Endodermal cell (in vitro differentiated cells): ENCODE results near the gene PODXL2. TPM values are rescaled to one million over a fixed set of nuclear protein-coding genes. Genes with fewer than 3 reads are reported as not detected.

Source experiments
- DNase-seq: peaks from one replicate; pipeline ENCODE4 v3.0.0-alpha.2; 2017
- H3K27ac ChIP-seq: 2 replicates; pipeline ENCODE4 v1.5.1; 2013; ENCODE audit warnings: mild to moderate bottlenecking, low read depth, low read length, moderate library complexity
- H3K27me3 ChIP-seq: 2 replicates; pipeline ENCODE4 v1.6.1; 2013; ENCODE audit warnings: mild to moderate bottlenecking, low read length, moderate library complexity; ENCODE audit not compliant: insufficient read depth, control insufficient read depth, poor library complexity, severe bottlenecking
- H3K36me3 ChIP-seq: 2 replicates; pipeline ENCODE4 v1.7.0; 2013; ENCODE audit warnings: mild to moderate bottlenecking, low read length, moderate library complexity; ENCODE audit not compliant: control insufficient read depth, insufficient read depth
- H3K4me1 ChIP-seq: one replicate; pipeline ENCODE4 v1.7.0; 2013; ENCODE audit warnings: low read length; ENCODE audit not compliant: control insufficient read depth, insufficient read depth
- H3K4me3 ChIP-seq: 2 replicates; pipeline ENCODE4 v1.5.1; 2013; ENCODE audit warnings: mild to moderate bottlenecking, low read length, moderate library complexity
- H3K9ac ChIP-seq: 2 replicates; pipeline ENCODE4 v1.6.1; 2013; ENCODE audit warnings: mild to moderate bottlenecking, low read length, moderate library complexity; ENCODE audit not compliant: poor library complexity, severe bottlenecking; ENCODE audit errors: extremely low read depth
- H3K9me3 ChIP-seq: 2 replicates; pipeline ENCODE4 v1.6.1; 2013; ENCODE audit warnings: mild to moderate bottlenecking, low read length, moderate library complexity; ENCODE audit not compliant: control insufficient read depth
- H3K27ac Mint-ChIP-seq: 2 replicates; pipeline ENCODE4 v1.8.0; 2020; ENCODE audit warnings: mixed read lengths
- H3K27me3 Mint-ChIP-seq: 2 replicates; pipeline ENCODE4 v1.8.0; 2021; ENCODE audit warnings: mild to moderate bottlenecking, mixed read lengths; ENCODE audit not compliant: insufficient read depth
- H3K36me3 Mint-ChIP-seq: 2 replicates; pipeline ENCODE4 v1.8.0; 2020; ENCODE audit warnings: low read depth, mixed read lengths
- H3K4me1 Mint-ChIP-seq: 2 replicates; pipeline ENCODE4 v1.8.0; 2020; ENCODE audit warnings: mixed read lengths
- H3K4me3 Mint-ChIP-seq: 2 replicates; pipeline ENCODE4 v1.8.0; 2020; ENCODE audit warnings: mild to moderate bottlenecking, moderate library complexity, mixed read lengths
- H3K9me3 Mint-ChIP-seq: 2 replicates; pipeline ENCODE4 v1.8.0; 2020; ENCODE audit warnings: mild to moderate bottlenecking, mixed read lengths
- WGBS, 2 experiments: methylation state at CpG; one replicate each; pipeline versions ENCODE4 v1.1.5 to v1.1.7; 2013; ENCODE audit warnings: missing lambda C conversion rate in 2 of 2, mixed read lengths in 1 of 2; ENCODE audit not compliant: insufficient coverage in 1 of 2, insufficient read length in 1 of 2; 5-methylcytosine and 5-hydroxymethylcytosine counted together
- total RNA-seq, 2 donors: library from RNA; stranded (reverse); fragmentation: NEBNext Ultra II Directional in 1 of 2; extraction: Animal tissue kit (Norgen Biotek cat#: 25700) in 1 of 2; gene quantifications; 2 replicates in 1 of 2; 3 replicates in 1 of 2; pipeline ENCODE4 v1.2.1, GENCODE V29; 2021
- TF ChIP-seq, protein P1 (sequence below): fragments of 200-600 bp; sonication (generic); conservative IDR thresholded peaks from 2 replicates; pipeline ENCODE4 v1.5.0; 2021; ENCODE audit warnings: antibody characterized with exemption, mild to moderate bottlenecking

The PODXL2 gene
- total RNA-seq, 2 donors from 2014 or later: 11.8 to 16.5 TPM

DNA sequence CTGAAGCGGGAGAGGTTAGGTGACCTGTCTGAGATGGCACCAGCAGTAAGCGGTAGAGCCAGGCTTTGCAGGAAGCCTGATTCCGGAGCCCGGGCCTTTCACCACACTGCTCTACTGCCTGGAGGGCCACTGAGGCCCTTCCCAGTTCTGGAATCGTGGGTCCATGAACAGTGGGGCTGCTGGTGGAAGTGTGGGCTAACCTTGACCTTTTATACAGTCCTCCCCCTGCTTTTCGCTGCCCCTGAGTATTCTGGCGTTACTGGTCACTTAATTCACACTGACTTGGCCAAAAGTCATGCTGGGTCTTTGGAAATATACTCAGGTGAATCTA lies 41.2 kb downstream of the PODXL2 start:
- Mint-ChIP-seq H3K27ac (no peak overlapping the region), H3K4me3 (no peak overlapping the region), H3K27me3 (peaks cover 14% of the 10 kb centered on the region), H3K9me3 (no peaks in the 10 kb centered on the region), H3K36me3 (no peaks in the 10 kb centered on the region), H3K4me1 (peaks cover 2% of the 10 kb centered on the region)
- peaks cover 8% of the 10 kb centered on the region for H3K27me3 ChIP-seq
- peaks cover 12% of the 10 kb centered on the region for H3K36me3 ChIP-seq
- DNase-seq: no peak
- H3K9me3 ChIP-seq: no peaks in the 10 kb centered on the region
- no peak overlapping the region for H3K27ac ChIP-seq
- H3K9ac ChIP-seq: no peak overlapping the region
- 90 to 98% methylated on average over 6 to 7 of the region's 7 CpGs for WGBS, 2 experiments
- H3K4me3 ChIP-seq: no peak overlapping the region
- no peaks in the 10 kb centered on the region for H3K4me1 ChIP-seq
- TF ChIP-seq, protein P1, sequence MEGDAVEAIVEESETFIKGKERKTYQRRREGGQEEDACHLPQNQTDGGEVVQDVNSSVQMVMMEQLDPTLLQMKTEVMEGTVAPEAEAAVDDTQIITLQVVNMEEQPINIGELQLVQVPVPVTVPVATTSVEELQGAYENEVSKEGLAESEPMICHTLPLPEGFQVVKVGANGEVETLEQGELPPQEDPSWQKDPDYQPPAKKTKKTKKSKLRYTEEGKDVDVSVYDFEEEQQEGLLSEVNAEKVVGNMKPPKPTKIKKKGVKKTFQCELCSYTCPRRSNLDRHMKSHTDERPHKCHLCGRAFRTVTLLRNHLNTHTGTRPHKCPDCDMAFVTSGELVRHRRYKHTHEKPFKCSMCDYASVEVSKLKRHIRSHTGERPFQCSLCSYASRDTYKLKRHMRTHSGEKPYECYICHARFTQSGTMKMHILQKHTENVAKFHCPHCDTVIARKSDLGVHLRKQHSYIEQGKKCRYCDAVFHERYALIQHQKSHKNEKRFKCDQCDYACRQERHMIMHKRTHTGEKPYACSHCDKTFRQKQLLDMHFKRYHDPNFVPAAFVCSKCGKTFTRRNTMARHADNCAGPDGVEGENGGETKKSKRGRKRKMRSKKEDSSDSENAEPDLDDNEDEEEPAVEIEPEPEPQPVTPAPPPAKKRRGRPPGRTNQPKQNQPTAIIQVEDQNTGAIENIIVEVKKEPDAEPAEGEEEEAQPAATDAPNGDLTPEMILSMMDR: no peak

DNA sequence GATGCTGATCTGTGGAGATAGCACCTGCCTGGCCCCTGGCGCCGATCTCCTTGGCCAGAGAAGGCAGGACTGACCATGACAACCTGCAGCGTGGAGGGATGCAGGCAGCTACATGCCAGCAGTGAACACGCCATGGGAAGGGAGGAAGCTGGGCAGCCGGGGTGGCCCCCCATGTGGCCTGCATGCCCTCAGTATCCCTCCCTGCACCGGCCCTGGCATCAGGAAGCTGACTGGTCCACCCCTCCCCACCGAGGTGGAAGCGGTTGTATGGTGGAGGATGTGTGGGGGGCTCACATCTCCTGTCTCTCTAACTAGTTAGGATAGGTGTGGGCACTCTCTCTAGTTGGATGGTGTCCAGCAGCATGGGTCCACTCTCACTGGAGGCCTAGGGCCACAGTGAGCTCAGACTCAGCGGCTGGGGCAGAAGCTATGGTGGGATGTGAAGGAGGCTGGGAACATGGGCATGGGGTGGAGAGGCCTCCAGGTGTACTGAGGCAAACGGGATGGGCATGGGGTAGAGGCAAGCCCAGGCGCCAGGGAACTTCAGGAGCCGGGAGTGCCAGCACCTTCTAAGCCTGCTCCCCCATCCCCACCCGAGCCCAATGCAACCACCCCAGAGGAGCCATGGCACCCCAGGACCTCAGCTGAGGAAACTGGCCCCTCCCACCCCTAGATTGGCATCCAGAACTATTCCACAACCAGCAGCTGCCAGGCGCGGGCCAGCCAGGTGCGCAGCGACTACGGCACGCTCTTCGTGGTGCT lies 42.0 kb downstream of the PODXL2 start:
- no peak overlapping the region for H3K27ac ChIP-seq
- TF ChIP-seq, protein P1: no peak
- peak; percentile 41 for DNase-seq
- Mint-ChIP-seq H3K27me3 (peaks cover 14% of the 10 kb centered on the region), H3K4me1 (peaks cover 2% of the 10 kb centered on the region), H3K9me3 (no peaks in the 10 kb centered on the region), H3K36me3 (no peaks in the 10 kb centered on the region), H3K4me3 (peak overlapping the region; percentile 71), H3K27ac (no peak overlapping the region)
- peaks cover 8% of the 10 kb centered on the region for H3K36me3 ChIP-seq
- 95% methylated on average over 14 to 20 of the region's 20 CpGs for WGBS, 2 experiments
- H3K27me3 ChIP-seq: peaks cover 8% of the 10 kb centered on the region
- no peaks in the 10 kb centered on the region for H3K4me1 ChIP-seq
- no peak overlapping the region for H3K4me3 ChIP-seq
- H3K9ac ChIP-seq: no peak overlapping the region
- no peaks in the 10 kb centered on the region for H3K9me3 ChIP-seq

DNA sequence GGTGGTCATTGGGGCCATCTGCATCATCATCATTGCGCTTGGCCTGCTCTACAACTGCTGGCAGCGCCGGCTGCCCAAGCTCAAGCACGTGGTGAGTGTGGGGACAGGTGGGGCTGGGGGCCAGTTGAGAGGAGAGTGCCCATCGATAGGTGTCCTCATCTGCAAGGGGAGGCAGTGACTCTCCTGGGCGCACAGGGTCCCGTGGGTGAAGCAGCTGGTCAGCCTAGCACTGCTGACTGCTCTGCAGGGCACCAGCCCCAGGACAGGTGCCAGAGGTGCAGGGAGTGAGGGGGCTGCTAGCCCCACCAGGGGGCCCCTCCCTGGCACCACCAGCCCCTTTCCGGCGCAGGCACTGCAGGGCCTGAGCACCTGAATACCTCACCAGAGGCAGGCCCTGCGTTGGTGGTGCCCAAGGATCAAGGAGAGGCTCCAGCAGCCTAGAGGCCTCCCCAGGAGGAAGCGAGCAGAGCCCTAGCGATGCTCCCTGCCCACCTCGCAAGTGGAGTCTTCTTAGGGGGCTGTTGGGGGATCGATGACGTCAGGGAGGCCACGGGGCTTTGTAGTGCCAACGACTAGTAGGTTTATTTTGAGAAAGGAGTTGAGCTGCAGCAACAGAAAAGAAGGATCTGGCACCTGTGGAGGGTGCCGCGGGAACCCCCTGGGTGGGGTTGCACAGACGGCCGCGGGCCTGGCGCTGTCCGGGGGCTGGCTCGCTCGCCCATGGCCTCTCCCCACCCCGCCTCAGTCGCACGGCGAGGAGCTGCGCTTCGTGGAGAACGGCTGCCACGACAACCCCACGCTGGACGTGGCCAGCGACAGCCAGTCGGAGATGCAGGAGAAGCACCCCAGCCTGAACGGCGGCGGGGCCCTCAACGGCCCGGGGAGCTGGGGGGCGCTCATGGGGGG lies 42.8 kb downstream of the PODXL2 start:
- DNase-seq: peak; percentile 53
- H3K27ac Mint-ChIP-seq: peak overlapping the region; percentile 79
- H3K4me3 ChIP-seq: peak overlapping the region; percentile 74

More for the DNA sequence above, 42.8 kb downstream of the PODXL2 start:
- no peak overlapping the region for H3K27ac ChIP-seq
- peak overlapping the region; percentile 71 for H3K4me3 Mint-ChIP-seq
- H3K36me3 Mint-ChIP-seq: no peaks in the 10 kb centered on the region
- TF ChIP-seq, protein P1: no peak
- peaks cover 2% of the 10 kb centered on the region for H3K4me1 Mint-ChIP-seq
- H3K4me1 ChIP-seq: no peaks in the 10 kb centered on the region
- H3K9ac ChIP-seq: peak overlapping the region; percentile 68
- H3K9me3 ChIP-seq: no peaks in the 10 kb centered on the region
- H3K36me3 ChIP-seq: no peaks in the 10 kb centered on the region
- H3K9me3 Mint-ChIP-seq: no peaks in the 10 kb centered on the region
- H3K27me3 Mint-ChIP-seq: peaks cover 14% of the 10 kb centered on the region
- 50 to 55% methylated on average over 17 to 44 of the region's 44 CpGs for WGBS, 2 experiments
- H3K27me3 ChIP-seq: peaks cover 8% of the 10 kb centered on the region
